ENCODE measurements around the gene YY1AP1. TPM values are rescaled to one million over a fixed set of nuclear protein-coding genes. Genes with fewer than 3 reads are reported as not detected.
"Not testable (repeated sequence)": the region's sequence is repeated elsewhere in the genome, so short reads cannot be mapped to it uniquely, and the experiment has no call there.

YY1AP1 gene
- total RNA-seq, 3 donors from 2014 or later (not counting 1 experiment from before 2014, with no cell fraction given) = 115 to 133 (median 115) TPM

DNA sequence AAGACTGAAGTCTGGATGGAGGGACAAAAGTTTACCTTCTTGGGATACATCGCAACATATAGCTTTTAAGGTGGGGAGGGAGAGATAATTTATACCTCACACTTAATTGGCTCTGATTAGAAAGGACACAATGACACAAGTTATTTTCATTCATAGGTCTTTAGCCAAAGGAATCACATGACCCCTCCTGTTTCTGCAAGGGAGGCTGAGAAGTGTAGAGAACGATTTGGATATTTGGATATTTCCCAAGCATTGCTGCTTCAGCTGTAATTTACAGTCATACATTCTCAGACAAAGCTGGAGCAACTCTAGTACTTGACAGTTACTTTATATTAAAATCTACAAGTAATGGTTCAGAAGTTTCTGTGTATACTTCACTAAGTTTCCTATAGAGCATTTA is 24.5 kb upstream of the YY1AP1 start:
- 100% methylated on average over 1 of the region's 2 CpGs for WGBS (ENCODE audit: insufficient coverage)
- ATAC-seq = no peak
- Mint-ChIP-seq H3K4me3 (no peak overlapping the region), H3K27me3 (ENCODE audit: low read depth in 2 of 2) (no peaks in the 10 kb centered on the region), H3K4me1 (peaks cover 0 to 2% of the 10 kb centered on the region in 2 donors), H3K36me3 (no peaks in the 10 kb centered on the region), H3K27ac (no peak overlapping the region), H3K9me3 (no peaks in the 10 kb centered on the region)
- no peak for DNase-seq
- peaks cover 12% of the 10 kb centered on the region for H3K36me3 ChIP-seq (ENCODE audit: control insufficient read depth, insufficient read depth, low read length)
- intact Hi-C loops (cut with micrococcal nuclease) = no loop called here
- H3K9me3 ChIP-seq (ENCODE audit: control insufficient read depth, insufficient read depth, low read length) = no peaks in the 10 kb centered on the region
- TF ChIP-seq, protein P1, sequence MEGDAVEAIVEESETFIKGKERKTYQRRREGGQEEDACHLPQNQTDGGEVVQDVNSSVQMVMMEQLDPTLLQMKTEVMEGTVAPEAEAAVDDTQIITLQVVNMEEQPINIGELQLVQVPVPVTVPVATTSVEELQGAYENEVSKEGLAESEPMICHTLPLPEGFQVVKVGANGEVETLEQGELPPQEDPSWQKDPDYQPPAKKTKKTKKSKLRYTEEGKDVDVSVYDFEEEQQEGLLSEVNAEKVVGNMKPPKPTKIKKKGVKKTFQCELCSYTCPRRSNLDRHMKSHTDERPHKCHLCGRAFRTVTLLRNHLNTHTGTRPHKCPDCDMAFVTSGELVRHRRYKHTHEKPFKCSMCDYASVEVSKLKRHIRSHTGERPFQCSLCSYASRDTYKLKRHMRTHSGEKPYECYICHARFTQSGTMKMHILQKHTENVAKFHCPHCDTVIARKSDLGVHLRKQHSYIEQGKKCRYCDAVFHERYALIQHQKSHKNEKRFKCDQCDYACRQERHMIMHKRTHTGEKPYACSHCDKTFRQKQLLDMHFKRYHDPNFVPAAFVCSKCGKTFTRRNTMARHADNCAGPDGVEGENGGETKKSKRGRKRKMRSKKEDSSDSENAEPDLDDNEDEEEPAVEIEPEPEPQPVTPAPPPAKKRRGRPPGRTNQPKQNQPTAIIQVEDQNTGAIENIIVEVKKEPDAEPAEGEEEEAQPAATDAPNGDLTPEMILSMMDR (IDR thresholded peaks at IDR 0.05) = no peak
- H3K27me3 ChIP-seq (ENCODE audit: control insufficient read depth, insufficient read depth, low read length) = no peaks in the 10 kb centered on the region
- H3K4me1 ChIP-seq (ENCODE audit: control insufficient read depth, insufficient read depth, low read length) = no peaks in the 10 kb centered on the region
- H3K4me3 ChIP-seq (ENCODE audit: low read length) = no peak overlapping the region
- H3K27ac ChIP-seq (ENCODE audit: low read length) = no peak overlapping the region

DNA sequence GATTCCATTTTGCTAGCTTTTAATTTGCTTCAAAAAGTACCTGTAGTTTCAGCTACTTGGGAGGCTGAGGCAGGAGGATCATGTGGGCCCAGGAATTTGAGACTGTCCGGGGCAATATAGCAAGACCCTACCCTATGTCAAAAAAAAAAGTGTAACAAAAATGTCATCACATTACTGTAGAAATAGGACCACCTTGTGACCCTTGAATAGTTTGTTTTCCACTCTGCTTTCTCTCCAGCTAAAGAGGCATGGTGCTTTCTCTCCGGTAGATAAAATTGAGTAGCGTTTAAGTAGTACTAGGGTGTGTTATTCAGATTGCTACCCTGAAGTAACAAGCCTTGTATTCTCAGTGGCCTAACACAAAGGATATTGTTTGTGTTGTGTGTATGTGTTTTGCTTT is 24.1 kb upstream of the YY1AP1 start:
- H3K9me3 Mint-ChIP-seq; H3K9me3 ChIP-seq (ENCODE audit: control insufficient read depth, insufficient read depth, low read length); H3K4me3 Mint-ChIP-seq; H3K27ac ChIP-seq (ENCODE audit: low read length); H3K27ac Mint-ChIP-seq; H3K4me1 Mint-ChIP-seq; H3K27me3 Mint-ChIP-seq (ENCODE audit: low read depth in 2 of 2); intact Hi-C loops (cut with micrococcal nuclease); H3K27me3 ChIP-seq (ENCODE audit: control insufficient read depth, insufficient read depth, low read length); H3K36me3 Mint-ChIP-seq; ATAC-seq; H3K4me3 ChIP-seq (ENCODE audit: low read length); H3K4me1 ChIP-seq (ENCODE audit: control insufficient read depth, insufficient read depth, low read length): not testable (repeated sequence)
- H3K36me3 ChIP-seq (ENCODE audit: control insufficient read depth, insufficient read depth, low read length) = peaks cover 12% of the 10 kb centered on the region
- peak in 1 of 2 donors; percentile 22 for DNase-seq
- 96% methylated on average over 3 of the region's 3 CpGs for WGBS (ENCODE audit: insufficient coverage)

DNA sequence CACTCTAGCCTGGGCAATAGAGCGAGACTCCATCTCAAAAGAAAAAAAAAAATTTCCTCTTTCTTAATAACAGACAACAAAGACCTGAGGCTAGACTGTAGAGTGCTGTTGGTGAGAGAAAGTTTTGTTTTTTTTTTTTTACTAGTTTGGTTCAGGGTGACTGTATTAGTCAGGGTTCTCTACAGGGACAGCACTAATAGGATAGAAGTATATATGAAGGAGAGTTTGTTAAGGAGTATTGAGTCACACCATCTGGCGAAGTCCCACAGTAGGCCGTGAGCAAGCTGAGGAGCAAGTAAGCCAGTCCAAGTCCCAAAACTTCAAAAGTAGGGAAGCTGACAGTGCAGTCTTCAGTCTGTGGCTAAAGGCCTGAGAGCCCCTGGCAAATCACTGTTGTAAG is 22.9 kb upstream of the YY1AP1 start:
- H3K9me3 ChIP-seq (ENCODE audit: control insufficient read depth, insufficient read depth, low read length); H3K4me1 ChIP-seq (ENCODE audit: control insufficient read depth, insufficient read depth, low read length); H3K4me3 Mint-ChIP-seq; H3K27ac ChIP-seq (ENCODE audit: low read length); H3K9me3 Mint-ChIP-seq; H3K36me3 ChIP-seq (ENCODE audit: control insufficient read depth, insufficient read depth, low read length); H3K4me3 ChIP-seq (ENCODE audit: low read length); ATAC-seq; H3K4me1 Mint-ChIP-seq; H3K27me3 Mint-ChIP-seq (ENCODE audit: low read depth in 2 of 2); intact Hi-C loops (cut with micrococcal nuclease); H3K27ac Mint-ChIP-seq; H3K36me3 Mint-ChIP-seq; DNase-seq; H3K27me3 ChIP-seq (ENCODE audit: control insufficient read depth, insufficient read depth, low read length): not testable (repeated sequence)
- WGBS (ENCODE audit: insufficient coverage) = no CpG with 5 or more reads among the region's 3 CpGs

DNA sequence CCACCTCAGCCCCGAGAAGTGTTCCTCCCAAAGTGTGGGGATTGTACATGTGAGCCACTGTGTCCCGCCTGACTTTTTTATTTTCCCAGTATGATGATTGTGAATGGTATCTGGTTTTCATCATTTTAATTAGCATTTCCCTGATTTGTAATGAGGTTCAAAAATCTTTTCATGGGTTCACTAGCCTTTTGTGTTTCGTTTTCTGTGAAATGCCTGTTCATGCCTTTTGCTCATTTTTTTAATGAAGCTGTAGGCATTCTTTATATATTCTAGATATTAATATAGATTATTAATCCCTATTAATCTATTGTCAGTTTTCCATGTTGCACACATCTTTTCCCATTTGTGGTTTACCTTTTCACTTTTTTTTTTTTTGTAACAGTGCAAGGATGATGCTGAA is 20.8 kb upstream of the YY1AP1 start:
- Histone ChIP-seq H3K9me3 (ENCODE audit: control insufficient read depth, insufficient read depth, low read length) (no peaks in the 10 kb centered on the region), H3K36me3 (ENCODE audit: control insufficient read depth, insufficient read depth, low read length) (peaks cover 10% of the 10 kb centered on the region), H3K4me3 (ENCODE audit: low read length) (no peak overlapping the region), H3K27me3 (ENCODE audit: control insufficient read depth, insufficient read depth, low read length) (no peaks in the 10 kb centered on the region), H3K4me1 (ENCODE audit: control insufficient read depth, insufficient read depth, low read length) (no peaks in the 10 kb centered on the region), H3K27ac (ENCODE audit: low read length) (no peak overlapping the region)
- H3K36me3 Mint-ChIP-seq = no peaks in the 10 kb centered on the region
- ATAC-seq (no peak), DNase-seq (no peak)
- H3K4me3 Mint-ChIP-seq = no peak overlapping the region
- H3K9me3 Mint-ChIP-seq = no peaks in the 10 kb centered on the region
- TF ChIP-seq, protein P1 (IDR thresholded peaks at IDR 0.05) = no peak
- 100% methylated on average over 2 of the region's 3 CpGs for WGBS (ENCODE audit: insufficient coverage)
- H3K27me3 Mint-ChIP-seq (ENCODE audit: low read depth in 2 of 2) = no peaks in the 10 kb centered on the region
- H3K27ac Mint-ChIP-seq = no peak overlapping the region
- intact Hi-C loops (cut with micrococcal nuclease) = no loop called here
- H3K4me1 Mint-ChIP-seq = peaks cover 6 to 18% of the 10 kb centered on the region in 2 donors

DNA sequence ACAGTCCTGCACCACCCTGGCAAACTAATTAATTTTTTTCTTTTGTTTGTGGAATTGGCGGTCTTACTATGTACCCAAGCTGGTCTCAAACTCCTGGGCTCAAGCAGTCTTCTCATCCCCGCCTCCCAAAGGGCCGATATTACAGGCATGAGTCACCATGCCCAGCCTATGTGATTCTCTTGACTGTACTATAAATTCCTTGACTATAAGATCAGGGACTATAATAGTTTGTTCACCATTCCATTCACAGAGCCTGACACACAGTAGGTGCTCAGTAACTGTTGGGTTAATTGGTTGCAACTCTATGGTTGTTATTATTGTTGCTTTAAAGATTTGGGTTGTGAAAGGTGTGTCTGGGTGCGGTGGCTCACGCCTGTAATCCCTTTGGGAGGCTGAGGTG is 17.6 kb upstream of the YY1AP1 start:
- no peak for ATAC-seq
- WGBS (ENCODE audit: insufficient coverage) = 90% methylated on average over 5 of the region's 5 CpGs
- Mint-ChIP-seq H3K27ac (no peak overlapping the region), H3K9me3 (no peaks in the 10 kb centered on the region), H3K4me1 (peaks cover 15 to 29% of the 10 kb centered on the region in 2 donors), H3K4me3 (no peak overlapping the region), H3K36me3 (no peaks in the 10 kb centered on the region), H3K27me3 (ENCODE audit: low read depth in 2 of 2) (no peaks in the 10 kb centered on the region)
- Histone ChIP-seq H3K4me3 (ENCODE audit: low read length) (no peak overlapping the region), H3K27ac (ENCODE audit: low read length) (no peak overlapping the region), H3K27me3 (ENCODE audit: control insufficient read depth, insufficient read depth, low read length) (no peaks in the 10 kb centered on the region), H3K4me1 (ENCODE audit: control insufficient read depth, insufficient read depth, low read length) (no peaks in the 10 kb centered on the region), H3K9me3 (ENCODE audit: control insufficient read depth, insufficient read depth, low read length) (no peaks in the 10 kb centered on the region), H3K36me3 (ENCODE audit: control insufficient read depth, insufficient read depth, low read length) (peaks cover 3% of the 10 kb centered on the region)
- DNase-seq = no peak
- TF ChIP-seq, protein P1 (IDR thresholded peaks at IDR 0.05) = no peak
- intact Hi-C loops (cut with micrococcal nuclease) = no loop called here

DNA sequence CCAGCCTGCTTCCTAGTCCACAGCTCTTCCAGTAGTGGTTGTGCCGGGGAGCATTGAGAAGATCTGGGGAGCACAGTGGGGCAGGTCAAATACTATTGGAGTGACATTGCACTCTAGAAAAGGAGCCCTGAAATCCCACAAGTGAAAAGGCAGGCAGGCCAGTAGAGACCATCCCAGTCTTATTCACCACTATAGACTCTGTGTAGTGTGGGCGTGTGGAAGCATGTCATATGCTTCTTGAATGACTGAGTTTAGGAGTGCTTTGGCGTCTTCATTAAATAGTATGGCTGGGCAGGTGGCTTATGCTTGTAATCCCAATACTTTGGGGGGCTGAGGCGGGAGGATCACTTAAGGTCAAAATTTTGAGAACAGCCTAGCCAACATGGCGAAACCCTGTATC is 15.8 kb upstream of the YY1AP1 start:
- DNase-seq; H3K4me3 Mint-ChIP-seq; intact Hi-C loops (cut with micrococcal nuclease); H3K9me3 Mint-ChIP-seq; H3K4me3 ChIP-seq (ENCODE audit: low read length); H3K27me3 ChIP-seq (ENCODE audit: control insufficient read depth, insufficient read depth, low read length); H3K27ac Mint-ChIP-seq; H3K36me3 ChIP-seq (ENCODE audit: control insufficient read depth, insufficient read depth, low read length); ATAC-seq; H3K9me3 ChIP-seq (ENCODE audit: control insufficient read depth, insufficient read depth, low read length); H3K36me3 Mint-ChIP-seq; H3K27ac ChIP-seq (ENCODE audit: low read length); H3K4me1 ChIP-seq (ENCODE audit: control insufficient read depth, insufficient read depth, low read length); H3K27me3 Mint-ChIP-seq (ENCODE audit: low read depth in 2 of 2): not testable (repeated sequence)
- WGBS (ENCODE audit: insufficient coverage) = 87% methylated on average over 4 of the region's 5 CpGs
- H3K4me1 Mint-ChIP-seq = peaks cover 15 to 29% of the 10 kb centered on the region in 2 donors

Data from natural killer cell (primary cell).